Ecto neural progenitor cell (in vitro differentiated cells): Measurements from ENCODE around the gene ELP1.
"Not testable (repeated sequence)": the region's sequence is repeated elsewhere in the genome, so short reads cannot be mapped to it uniquely, and the experiment has no call there.

Experiments
- DNase-seq: peaks from one replicate; pipeline ENCODE4 v3.0.0-alpha.2; 2018; ENCODE audit warnings: low spot score

Gene ELP1

DNA sequence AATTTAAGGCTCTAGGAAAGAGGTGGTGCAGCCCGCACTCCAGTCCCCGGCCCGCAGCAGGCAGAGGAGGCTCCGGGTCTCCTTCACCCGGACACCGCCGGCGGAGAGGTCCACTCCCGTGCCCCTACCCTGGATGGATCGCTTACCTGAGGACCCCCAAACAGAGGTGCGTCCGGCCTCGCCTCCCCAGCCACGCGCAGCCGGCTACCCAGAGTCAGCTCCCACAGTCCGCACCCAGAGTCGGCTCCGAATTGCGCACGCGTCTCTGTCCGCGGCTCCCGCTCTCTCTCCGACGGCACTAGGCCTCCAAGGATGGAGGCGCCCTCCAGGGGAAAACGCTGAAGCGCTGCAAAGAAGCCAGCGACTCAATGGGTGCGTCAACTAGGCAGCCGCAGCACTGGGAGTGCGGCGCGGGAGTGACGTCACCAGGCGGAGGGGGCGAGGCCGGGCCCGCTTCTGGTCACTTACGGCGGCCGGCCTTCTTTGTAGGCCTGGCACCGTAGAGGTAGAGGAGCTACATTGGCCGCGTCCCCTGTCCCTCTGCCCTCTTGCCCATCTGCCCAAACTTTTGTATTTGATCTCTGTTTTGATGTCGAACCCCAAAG is at the start of gene ELP1:
Gene ELP1, minus strand, starts transcription at position 407 of the 605 bp plus-strand sequence. CDS start 2,978 bp downstream, outside the sequence.
- DNase-seq = peak; percentile 96

DNA sequence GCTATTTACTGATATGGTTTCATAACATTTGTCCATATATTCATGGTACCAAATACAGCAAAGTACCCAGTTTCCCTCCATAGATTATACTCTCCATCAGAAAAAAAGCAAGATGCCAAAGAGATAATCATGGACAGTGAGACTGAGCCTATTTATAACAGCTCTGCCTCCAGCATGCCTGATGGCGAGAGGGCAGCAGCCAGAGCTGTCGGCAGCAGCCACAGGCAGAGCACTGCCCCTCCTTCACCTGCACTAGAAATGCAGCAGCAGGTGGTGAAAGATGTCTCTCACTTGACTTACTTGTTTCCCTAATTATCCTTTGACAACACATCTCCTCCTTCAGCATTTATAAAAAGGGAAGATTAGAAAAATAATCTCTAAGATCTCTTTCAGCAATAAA is 47.0 kb upstream of the ELP1 start:
- DNase-seq = no peak

- DNase-seq = no peak
These were observed 44.3 kb upstream of the ELP1 start for GRCh38 chr9:108978205-108978604.

DNA sequence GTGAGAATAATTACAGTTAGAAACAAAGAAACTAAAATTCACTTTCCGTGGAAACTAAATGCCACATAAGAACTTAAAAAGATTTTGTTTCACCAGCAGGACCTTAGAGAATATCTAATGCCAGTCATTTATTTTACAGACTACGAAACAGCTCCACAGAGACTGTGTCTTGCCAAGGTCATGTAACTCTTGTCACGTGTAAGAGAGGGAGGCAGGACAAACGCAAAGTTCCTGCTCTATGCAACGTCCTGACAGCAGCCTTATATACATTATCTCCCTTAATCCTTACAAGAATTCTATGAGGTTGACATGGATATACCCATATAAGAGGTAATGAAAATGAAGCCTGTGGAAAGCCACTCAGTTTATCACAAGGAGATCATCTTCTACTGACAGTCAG is 40.0 kb upstream of the ELP1 start:
- no peak for DNase-seq

GRCh38 chr9:108972626-108973209 is 38.8 kb upstream of the ELP1 start:
- no peak for DNase-seq

DNA sequence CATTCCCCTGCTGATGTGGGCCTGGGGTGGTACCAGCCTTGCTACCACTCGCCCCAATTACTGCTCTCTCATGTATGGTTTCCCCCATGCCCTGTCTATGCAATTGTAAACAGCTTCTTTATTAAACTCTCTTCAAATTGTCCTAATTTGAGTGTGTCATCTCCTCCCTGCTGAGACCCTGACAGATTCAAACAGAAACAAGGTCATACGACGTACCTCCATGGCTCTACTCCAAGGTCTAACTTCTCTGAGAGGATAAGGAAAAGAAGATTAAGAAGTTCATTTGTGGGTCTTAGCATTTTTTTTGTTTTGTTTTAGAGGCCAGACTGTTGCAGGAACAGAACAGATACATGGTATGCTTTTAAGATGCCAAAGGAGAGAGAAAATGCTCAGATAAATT is 38.3 kb upstream of the ELP1 start:
- DNase-seq = no peak

DNA sequence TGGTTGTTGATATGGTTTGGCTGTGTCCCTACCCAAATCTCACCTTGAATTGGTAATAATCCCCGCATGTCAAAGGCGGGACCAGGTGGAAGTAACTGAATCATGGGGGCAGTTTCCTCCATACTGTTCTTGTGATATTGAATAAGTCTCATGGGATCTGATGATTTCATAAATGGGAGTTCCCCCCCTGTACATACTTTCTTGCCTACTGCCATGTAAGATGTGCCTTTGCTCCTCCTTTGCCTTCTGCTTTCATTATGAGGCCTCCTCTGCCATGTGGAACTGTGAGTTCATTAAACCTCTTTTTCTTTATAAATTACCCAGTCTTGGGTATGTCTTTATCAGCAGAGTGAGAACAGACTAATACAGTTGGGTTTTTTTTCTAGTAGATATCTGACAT is 37.5 kb upstream of the ELP1 start:
- not testable (repeated sequence) for DNase-seq

- no peak for DNase-seq
These were observed 34.0 kb upstream of the ELP1 start for GRCh38 chr9:108967916-108968315.

GRCh38 chr9:108963459-108964143 is 29.7 kb upstream of the ELP1 start:
- DNase-seq = no peak

DNA sequence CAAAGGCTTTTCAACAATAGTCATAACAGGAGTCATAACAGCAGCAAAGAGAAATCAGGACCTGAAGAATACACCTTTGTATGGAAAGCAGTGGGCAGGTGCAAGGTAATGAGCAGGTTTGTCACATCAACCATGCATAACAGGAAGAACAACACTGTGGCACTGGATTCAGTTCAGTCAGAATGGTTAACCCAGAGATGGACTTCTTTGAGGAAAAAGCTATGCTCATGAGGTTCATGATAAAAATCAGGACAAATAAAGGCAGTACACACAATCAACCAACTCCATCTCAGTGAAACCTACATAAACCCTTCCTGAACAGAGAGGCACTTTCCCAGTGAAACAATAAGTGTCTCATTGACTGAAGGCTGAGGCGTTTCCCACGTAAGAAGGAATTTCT is 27.2 kb upstream of the ELP1 start:
- DNase-seq = no peak

GRCh38 chr9:108960331-108960730 is 26.4 kb upstream of the ELP1 start:
- DNase-seq = no peak

GRCh38 chr9:108956631-108957026 is 22.7 kb upstream of the ELP1 start:
- DNase-seq = no peak

DNA sequence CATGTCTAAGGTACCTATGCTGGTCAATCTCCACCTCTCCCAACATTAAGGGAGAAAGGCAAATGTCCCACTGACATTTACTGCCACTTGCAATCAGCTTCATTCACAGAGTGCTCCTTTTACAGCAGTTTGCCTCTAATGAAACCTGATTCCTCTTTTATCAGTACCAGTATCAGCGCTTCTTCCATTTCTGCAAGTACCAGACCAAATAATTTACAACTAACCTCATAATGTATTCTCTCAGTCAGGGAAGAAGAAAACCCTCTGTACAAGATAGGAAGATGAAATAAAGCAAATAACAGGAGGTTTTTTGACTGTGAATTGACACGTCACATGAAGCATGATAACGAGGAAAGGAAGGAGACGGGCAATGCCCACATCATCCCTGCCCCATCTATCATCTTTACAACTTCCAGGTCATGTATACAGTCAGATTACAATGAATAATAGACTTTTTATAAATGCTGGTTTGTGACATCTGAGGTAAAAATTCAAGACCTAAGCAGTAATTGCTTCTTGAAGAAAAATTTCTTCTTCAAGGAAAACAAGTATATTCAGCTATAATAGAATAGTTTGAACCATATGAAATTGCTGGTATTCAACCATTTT is 22.2 kb upstream of the ELP1 start:
- no peak for DNase-seq

DNA sequence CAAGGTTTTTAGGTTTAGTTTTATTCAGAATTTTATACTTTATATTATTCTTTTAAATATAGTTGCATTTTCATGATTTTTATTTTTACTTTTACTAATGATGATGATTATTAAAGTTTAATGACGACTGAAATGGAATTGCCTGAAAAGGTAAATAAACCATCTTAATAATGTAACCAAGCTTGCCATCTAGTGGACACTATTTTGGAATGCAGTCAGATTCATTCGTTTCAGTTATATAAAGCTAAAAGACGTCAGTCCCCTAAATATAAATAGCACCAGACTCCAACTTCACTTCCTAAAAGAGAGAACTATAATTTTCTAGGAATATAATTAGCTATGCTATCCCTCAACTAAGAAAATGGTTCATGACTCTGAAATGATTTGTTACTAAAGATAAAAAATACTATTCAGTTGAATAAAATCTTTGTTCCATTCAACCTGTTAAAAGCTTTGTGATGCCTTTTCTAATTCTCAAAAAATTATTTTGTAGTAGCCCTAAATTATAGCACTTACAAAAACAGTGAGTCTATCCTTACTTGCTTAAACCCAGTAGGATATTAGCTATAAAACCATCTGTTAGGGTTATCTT is 20.2 kb upstream of the ELP1 start:
- DNase-seq = no peak

- DNase-seq = no peak
These were observed 17.7 kb upstream of the ELP1 start for GRCh38 chr9:108951578-108951977.

DNA sequence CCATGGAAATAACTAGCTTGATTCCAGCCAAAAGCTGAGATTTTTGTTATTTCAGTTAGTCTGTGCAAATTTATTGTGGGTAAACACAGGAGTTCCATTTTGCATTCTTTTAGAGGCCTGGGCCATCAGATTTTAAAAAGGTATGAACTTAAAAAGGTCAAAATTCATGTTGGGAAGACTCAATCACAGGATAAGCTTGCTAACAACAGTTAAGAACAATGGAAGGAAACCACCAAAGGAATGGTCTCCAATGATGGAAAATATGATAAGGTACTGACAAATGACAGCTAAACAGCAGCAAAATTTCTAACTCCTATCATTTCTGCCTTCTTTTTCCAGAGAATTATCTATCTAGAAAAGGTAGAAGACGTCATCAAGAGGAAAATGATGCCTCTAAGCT is 16.2 kb upstream of the ELP1 start:
- no peak for DNase-seq

DNA sequence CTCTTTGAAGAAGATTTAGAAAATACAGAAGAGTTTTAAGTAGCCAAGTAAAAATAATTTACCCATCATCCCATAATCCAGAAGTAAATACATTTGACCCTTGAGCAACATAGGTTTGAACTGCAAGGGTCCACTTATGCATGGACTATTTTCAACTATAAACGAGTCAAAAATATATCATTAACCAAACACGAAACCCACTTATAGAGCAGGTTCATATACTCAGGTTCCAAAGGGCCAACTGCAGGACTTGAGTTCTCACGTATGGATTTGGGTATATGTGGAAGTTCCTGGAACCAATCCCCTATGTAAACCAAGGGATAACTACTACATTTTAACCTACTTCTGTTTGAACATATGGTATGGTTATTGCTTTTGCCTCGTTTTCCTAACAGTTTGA is 6.1 kb upstream of the ELP1 start:
- no peak for DNase-seq

- DNase-seq = no peak
These were observed 3.8 kb upstream of the ELP1 start for GRCh38 chr9:108937561-108938305.

GRCh38 chr9:108934323-108934893 is 484 bp upstream of the ELP1 start, which contains the start of gene ABITRAM:
Gene ABITRAM, plus strand, starts transcription at chr9:108934400. Its CDS starts 87 bp downstream, at chr9:108934487.
- peak; percentile 88 for DNase-seq

GRCh38 chr9:108933231-108933717 is 650 bp downstream of the ELP1 start:
- DNase-seq = no peak

GRCh38 chr9:108928386-108928785 is 5.5 kb downstream of the ELP1 start:
- DNase-seq = no peak
